WTC11 (cell line): ENCODE results near the gene UROC1. TPM values are rescaled to one million over a fixed set of nuclear protein-coding genes. Genes with fewer than 3 reads are reported as not detected.

Experiments
- ATAC-seq: fragments of 200-7000 bp; cut with Tn5 transposase; 2 replicates; pipeline ENCODE4 v1.10.0; 2021; ENCODE audit warnings: mild to moderate bottlenecking, moderate library complexity
- CTCF ChIA-PET: fragments of 300-600 bp; sonication (Branson Sonifier 250); formaldehyde crosslinking; loops from one replicate; lab custom pipeline; 2021; ENCODE audit warnings: antibody characterized with exemption; lab: Charles Lee
- POLR2A ChIA-PET: fragments of 350-600 bp; sonication (Branson Sonifier 250); formaldehyde crosslinking; loops from one replicate; lab custom pipeline; 2021; ENCODE audit warnings: antibody characterized with exemption; lab: Charles Lee
- DNase-seq: peaks from one replicate; pipeline ENCODE4 v3.0.0; 2021; ENCODE audit warnings: low spot score
- H3K27ac Mint-ChIP-seq: 2 replicates; pipeline ENCODE4 v1.8.0; 2021; ENCODE audit warnings: mixed read lengths
- H3K27me3 Mint-ChIP-seq: 2 replicates; pipeline ENCODE4 v1.8.0; 2021; ENCODE audit warnings: low read depth, mild to moderate bottlenecking, moderate library complexity, mixed read lengths
- H3K36me3 Mint-ChIP-seq: 2 replicates; pipeline ENCODE4 v1.8.0; 2021; ENCODE audit warnings: mixed read lengths
- H3K4me1 Mint-ChIP-seq: 2 replicates; pipeline ENCODE4 v1.8.0; 2022; ENCODE audit warnings: mixed read lengths
- H3K4me3 Mint-ChIP-seq: 2 replicates; pipeline ENCODE4 v1.8.0; 2021; ENCODE audit warnings: mild to moderate bottlenecking, moderate library complexity, mixed read lengths
- H3K9me3 Mint-ChIP-seq: 2 replicates; pipeline ENCODE4 v1.8.0; 2021; ENCODE audit warnings: mixed read lengths
- ARID4B ChIP-seq: sonication (generic); formaldehyde crosslinking; IDR thresholded peaks from 2 replicates; pipeline ENCODE4 v1.8.0; 2023; ENCODE audit warnings: missing genetic modification reagents, mild to moderate bottlenecking, borderline replicate concordance
- ATF1 ChIP-seq: sonication (generic); formaldehyde crosslinking; IDR thresholded peaks from 2 replicates; pipeline ENCODE4 v1.8.1; 2023; ENCODE audit warnings: mild to moderate bottlenecking, moderate library complexity, missing genetic modification reagents
- CBFB ChIP-seq: sonication (generic); formaldehyde crosslinking; IDR thresholded peaks from 2 replicates; pipeline ENCODE4 v1.8.1; 2022; ENCODE audit warnings: mild to moderate bottlenecking, low read depth, missing genetic modification reagents
- ERG ChIP-seq: fragments of 250-450 bp; sonication (Bioruptor Pico); IDR thresholded peaks from 2 replicates; pipeline ENCODE4 v1.8.0; 2021; ENCODE audit warnings: mild to moderate bottlenecking
- MXD4 ChIP-seq: fragments of 250-450 bp; sonication (Bioruptor Pico); IDR thresholded peaks from 2 replicates; pipeline ENCODE4 v1.8.0; 2021; ENCODE audit warnings: mild to moderate bottlenecking, moderate library complexity, borderline replicate concordance
- NFYB ChIP-seq: sonication (generic); formaldehyde crosslinking; conservative IDR thresholded peaks from 2 replicates; pipeline ENCODE4 v1.8.0; 2022; ENCODE audit warnings: low read depth, missing genetic modification reagents
- RORB ChIP-seq: fragments of 250-450 bp; sonication (Bioruptor Pico); IDR thresholded peaks from 2 replicates; pipeline ENCODE4 v1.9.0; 2021; ENCODE audit warnings: mild to moderate bottlenecking
- USF1 ChIP-seq: sonication (generic); formaldehyde crosslinking; IDR thresholded peaks from 2 replicates; pipeline ENCODE4 v1.8.0; 2022; ENCODE audit warnings: mild to moderate bottlenecking, missing genetic modification reagents
- ZNF232 ChIP-seq: sonication (generic); formaldehyde crosslinking; IDR thresholded peaks from 2 replicates; pipeline ENCODE4 v1.8.0; 2022; ENCODE audit warnings: mild to moderate bottlenecking, missing genetic modification reagents
- ZNF416 ChIP-seq: fragments of 250-450 bp; sonication (Bioruptor Pico); IDR thresholded peaks from 2 replicates; pipeline ENCODE4 v1.9.0; 2021; ENCODE audit warnings: mild to moderate bottlenecking, inconsistent platforms
- ZNF671 ChIP-seq: fragments of 250-450 bp; sonication (Bioruptor Pico); IDR thresholded peaks from 2 replicates; pipeline ENCODE4 v1.8.0; 2021; ENCODE audit warnings: mild to moderate bottlenecking
- total RNA-seq: library from RNA; stranded (reverse); gene quantifications from 3 replicates; pipeline ENCODE4 v1.2.3, GENCODE V29; 2021
- TF ChIP-seq, protein P1 (sequence below): sonication (generic); formaldehyde crosslinking; IDR thresholded peaks from 2 replicates; pipeline ENCODE4 v1.8.0; 2022; ENCODE audit warnings: mild to moderate bottlenecking, missing genetic modification reagents
- TF ChIP-seq, protein P2 (sequence below): sonication (generic); formaldehyde crosslinking; IDR thresholded peaks from 2 replicates; pipeline ENCODE4 v1.8.1; 2022; ENCODE audit warnings: missing genetic modification reagents, borderline replicate concordance
- TF ChIP-seq, protein P3 (sequence below): sonication (generic); formaldehyde crosslinking; IDR thresholded peaks from 2 replicates; pipeline ENCODE4 v1.8.1; 2022; ENCODE audit warnings: mild to moderate bottlenecking, moderate library complexity, missing genetic modification reagents
- TF ChIP-seq, protein P4 (sequence below): fragments of 250-450 bp; sonication (Bioruptor Pico); IDR thresholded peaks from 2 replicates; pipeline ENCODE4 v1.9.0; 2021; ENCODE audit warnings: mild to moderate bottlenecking
- TF ChIP-seq, protein P5 (sequence below): sonication (generic); formaldehyde crosslinking; IDR thresholded peaks from 2 replicates; pipeline ENCODE4 v1.8.0; 2022; ENCODE audit warnings: missing genetic modification reagents
- TF ChIP-seq, protein P6 (sequence below): sonication (generic); formaldehyde crosslinking; IDR thresholded peaks from 2 replicates; pipeline ENCODE4 v1.8.0; 2023; ENCODE audit warnings: missing genetic modification reagents

The UROC1 gene
- total RNA-seq, 1 experiment from 2014 or later: not detected

DNA sequence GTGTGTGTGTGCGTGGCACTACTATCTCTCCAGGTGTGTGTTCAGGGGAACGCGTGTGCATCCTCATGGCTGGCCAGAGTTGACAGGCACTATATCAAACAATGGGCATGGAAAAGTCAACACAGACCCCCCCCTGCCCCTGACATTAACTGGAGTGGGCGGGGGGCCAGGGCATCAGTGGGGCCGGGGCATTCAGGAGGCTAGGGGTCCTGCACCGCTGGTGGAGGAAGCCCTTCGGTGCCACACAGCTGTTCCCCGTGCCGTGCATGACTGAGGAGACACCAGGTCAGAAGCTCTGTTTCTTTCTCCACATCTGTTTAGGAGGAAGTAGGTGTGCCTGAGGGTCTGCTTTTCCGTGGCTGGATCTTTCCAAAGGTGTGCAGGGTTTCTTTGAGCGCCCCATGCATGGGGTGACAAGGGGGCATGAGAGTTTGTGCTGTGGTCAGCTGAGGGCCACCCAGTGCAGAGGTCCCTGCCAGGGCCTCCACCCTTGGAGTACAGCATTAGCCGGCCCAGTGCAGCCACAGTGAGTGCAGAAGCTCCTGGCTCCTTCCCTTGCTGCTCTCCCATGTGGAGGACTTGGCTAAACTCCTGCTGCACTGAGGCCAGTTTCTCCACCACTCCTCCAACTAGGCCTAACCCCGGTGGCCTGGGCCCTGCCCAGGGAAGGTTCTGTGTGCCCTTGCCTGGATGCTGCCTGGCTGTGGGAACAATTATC lies 33.7 kb upstream of the UROC1 start:
- Mint-ChIP-seq H3K4me3 (no peak overlapping the region), H3K27me3 (no peaks in the 10 kb centered on the region; the same call in 1 of the 2 replicates), H3K36me3 (no peaks in the 10 kb centered on the region), H3K27ac (no peak overlapping the region), H3K4me1 (peaks cover 43% of the 10 kb centered on the region), H3K9me3 (no peaks in the 10 kb centered on the region)
- ATAC-seq: no peak
- no peak for TF ChIP-seq ARID4B
- no peak for TF ChIP-seq RORB
- TF ChIP-seq, protein P1, sequence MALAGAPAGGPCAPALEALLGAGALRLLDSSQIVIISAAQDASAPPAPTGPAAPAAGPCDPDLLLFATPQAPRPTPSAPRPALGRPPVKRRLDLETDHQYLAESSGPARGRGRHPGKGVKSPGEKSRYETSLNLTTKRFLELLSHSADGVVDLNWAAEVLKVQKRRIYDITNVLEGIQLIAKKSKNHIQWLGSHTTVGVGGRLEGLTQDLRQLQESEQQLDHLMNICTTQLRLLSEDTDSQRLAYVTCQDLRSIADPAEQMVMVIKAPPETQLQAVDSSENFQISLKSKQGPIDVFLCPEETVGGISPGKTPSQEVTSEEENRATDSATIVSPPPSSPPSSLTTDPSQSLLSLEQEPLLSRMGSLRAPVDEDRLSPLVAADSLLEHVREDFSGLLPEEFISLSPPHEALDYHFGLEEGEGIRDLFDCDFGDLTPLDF (CRISPR knock-in tag): no peak
- TF ChIP-seq ATF1 (CRISPR knock-in tag): no peak
- TF ChIP-seq, protein P2, sequence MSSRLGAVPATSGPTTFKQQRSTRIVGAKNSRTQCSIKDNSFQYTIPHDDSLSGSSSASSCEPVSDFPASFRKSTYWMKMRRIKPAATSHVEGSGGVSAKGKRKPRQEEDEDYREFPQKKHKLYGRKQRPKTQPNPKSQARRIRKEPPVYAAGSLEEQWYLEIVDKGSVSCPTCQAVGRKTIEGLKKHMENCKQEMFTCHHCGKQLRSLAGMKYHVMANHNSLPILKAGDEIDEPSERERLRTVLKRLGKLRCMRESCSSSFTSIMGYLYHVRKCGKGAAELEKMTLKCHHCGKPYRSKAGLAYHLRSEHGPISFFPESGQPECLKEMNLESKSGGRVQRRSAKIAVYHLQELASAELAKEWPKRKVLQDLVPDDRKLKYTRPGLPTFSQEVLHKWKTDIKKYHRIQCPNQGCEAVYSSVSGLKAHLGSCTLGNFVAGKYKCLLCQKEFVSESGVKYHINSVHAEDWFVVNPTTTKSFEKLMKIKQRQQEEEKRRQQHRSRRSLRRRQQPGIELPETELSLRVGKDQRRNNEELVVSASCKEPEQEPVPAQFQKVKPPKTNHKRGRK (CRISPR knock-in tag): no peak
- no peak for TF ChIP-seq USF1 (CRISPR knock-in tag)
- TF ChIP-seq ZNF416: no peak
- TF ChIP-seq CBFB: no peak
- TF ChIP-seq ERG (CRISPR knock-in tag): no peak
- TF ChIP-seq ZNF671 (CRISPR knock-in tag): no peak
- no peak for TF ChIP-seq MXD4
- TF ChIP-seq, protein P3, sequence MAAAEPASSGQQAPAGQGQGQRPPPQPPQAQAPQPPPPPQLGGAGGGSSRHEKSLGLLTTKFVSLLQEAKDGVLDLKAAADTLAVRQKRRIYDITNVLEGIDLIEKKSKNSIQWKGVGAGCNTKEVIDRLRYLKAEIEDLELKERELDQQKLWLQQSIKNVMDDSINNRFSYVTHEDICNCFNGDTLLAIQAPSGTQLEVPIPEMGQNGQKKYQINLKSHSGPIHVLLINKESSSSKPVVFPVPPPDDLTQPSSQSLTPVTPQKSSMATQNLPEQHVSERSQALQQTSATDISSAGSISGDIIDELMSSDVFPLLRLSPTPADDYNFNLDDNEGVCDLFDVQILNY (CRISPR knock-in tag): no peak
- TF ChIP-seq, all 79 proteins: peak for 0
- ChIA-PET POLR2A (no interaction called here), CTCF (no interaction called here)
- no peak for DNase-seq

DNA sequence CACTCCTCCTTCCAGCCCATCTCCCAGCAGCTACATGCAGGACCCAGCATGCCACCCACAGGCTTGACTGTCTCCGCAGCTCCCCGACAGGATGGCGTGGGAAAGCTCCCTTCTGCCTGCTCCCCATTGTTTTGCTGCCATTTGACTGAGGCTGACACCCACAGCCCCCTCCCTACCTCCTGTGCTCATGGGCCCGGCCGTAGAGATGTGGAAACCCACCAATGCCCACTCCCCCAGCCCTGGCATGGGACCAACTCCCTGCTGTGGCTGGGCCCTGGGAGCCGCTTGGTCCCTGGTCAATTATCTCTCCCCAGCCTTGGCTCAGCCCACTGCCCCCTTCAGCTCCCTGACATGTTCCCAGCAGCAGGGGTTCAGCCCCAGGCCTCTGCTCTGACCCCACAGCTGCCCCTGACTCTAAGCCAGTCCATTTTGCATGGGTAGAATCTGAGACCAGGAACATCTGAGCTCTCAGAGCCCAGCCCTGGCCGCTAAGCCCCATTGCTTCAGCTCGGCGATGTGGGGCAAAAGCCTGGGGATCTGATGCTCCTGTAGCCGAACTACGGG lies 33.0 kb upstream of the UROC1 start:
- Mint-ChIP-seq H3K36me3 (no peaks in the 10 kb centered on the region), H3K27me3 (no peaks in the 10 kb centered on the region; the same call in 1 of the 2 replicates), H3K9me3 (no peaks in the 10 kb centered on the region), H3K4me3 (no peak overlapping the region), H3K4me1 (peaks cover 43% of the 10 kb centered on the region), H3K27ac (no peak overlapping the region)
- ATAC-seq: no peak
- ChIA-PET CTCF (no interaction called here), POLR2A (no interaction called here)
- DNase-seq: no peak
- TF ChIP-seq NFYB (CRISPR knock-in tag) (no peak), ZNF232 (CRISPR knock-in tag) (no peak)
- TF ChIP-seq, protein P4, sequence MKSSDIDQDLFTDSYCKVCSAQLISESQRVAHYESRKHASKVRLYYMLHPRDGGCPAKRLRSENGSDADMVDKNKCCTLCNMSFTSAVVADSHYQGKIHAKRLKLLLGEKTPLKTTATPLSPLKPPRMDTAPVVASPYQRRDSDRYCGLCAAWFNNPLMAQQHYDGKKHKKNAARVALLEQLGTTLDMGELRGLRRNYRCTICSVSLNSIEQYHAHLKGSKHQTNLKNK: no peak
- TF ChIP-seq, protein P5, sequence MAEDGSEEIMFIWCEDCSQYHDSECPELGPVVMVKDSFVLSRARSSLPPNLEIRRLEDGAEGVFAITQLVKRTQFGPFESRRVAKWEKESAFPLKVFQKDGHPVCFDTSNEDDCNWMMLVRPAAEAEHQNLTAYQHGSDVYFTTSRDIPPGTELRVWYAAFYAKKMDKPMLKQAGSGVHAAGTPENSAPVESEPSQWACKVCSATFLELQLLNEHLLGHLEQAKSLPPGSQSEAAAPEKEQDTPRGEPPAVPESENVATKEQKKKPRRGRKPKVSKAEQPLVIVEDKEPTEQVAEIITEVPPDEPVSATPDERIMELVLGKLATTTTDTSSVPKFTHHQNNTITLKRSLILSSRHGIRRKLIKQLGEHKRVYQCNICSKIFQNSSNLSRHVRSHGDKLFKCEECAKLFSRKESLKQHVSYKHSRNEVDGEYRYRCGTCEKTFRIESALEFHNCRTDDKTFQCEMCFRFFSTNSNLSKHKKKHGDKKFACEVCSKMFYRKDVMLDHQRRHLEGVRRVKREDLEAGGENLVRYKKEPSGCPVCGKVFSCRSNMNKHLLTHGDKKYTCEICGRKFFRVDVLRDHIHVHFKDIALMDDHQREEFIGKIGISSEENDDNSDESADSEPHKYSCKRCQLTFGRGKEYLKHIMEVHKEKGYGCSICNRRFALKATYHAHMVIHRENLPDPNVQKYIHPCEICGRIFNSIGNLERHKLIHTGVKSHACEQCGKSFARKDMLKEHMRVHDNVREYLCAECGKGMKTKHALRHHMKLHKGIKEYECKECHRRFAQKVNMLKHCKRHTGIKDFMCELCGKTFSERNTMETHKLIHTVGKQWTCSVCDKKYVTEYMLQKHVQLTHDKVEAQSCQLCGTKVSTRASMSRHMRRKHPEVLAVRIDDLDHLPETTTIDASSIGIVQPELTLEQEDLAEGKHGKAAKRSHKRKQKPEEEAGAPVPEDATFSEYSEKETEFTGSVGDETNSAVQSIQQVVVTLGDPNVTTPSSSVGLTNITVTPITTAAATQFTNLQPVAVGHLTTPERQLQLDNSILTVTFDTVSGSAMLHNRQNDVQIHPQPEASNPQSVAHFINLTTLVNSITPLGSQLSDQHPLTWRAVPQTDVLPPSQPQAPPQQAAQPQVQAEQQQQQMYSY (CRISPR knock-in tag): no peak
- TF ChIP-seq, protein P6, sequence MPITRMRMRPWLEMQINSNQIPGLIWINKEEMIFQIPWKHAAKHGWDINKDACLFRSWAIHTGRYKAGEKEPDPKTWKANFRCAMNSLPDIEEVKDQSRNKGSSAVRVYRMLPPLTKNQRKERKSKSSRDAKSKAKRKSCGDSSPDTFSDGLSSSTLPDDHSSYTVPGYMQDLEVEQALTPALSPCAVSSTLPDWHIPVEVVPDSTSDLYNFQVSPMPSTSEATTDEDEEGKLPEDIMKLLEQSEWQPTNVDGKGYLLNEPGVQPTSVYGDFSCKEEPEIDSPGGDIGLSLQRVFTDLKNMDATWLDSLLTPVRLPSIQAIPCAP (CRISPR knock-in tag): no peak
